ENCODE measurements around the gene LPCAT1.

DNA sequence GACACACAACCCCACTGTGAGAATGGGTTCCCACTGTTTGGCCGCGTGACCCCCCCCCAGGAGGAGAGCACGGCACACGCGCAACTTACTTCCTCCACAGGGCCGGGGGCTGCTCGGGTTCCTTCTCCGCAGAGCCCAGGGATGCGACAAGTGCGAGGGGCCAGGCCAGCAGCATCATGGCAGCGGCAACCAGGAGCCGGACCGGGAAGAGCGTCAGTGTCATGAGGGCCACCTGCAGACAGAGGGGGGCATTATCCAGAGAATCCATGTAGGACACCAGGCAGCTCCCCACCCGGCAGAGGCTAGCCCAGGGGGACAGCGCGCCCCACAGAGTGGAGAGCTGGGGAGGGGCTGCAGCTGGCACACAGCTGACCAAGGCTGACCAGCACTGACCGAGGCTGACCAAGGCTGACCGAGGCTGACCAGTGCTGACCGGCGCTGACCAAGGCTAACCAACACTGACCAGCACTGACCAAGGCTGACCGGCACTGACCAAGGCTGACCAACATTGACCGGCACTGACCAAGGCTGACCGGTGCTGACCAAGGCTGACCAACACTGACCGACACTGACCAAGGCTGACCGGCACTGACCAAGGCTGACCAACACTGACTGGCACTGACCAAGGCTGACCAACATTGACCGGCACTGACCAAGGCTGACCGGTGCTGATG is 22.3 kb downstream of the LPCAT1 start:
- TF ChIP-seq, protein P1, sequence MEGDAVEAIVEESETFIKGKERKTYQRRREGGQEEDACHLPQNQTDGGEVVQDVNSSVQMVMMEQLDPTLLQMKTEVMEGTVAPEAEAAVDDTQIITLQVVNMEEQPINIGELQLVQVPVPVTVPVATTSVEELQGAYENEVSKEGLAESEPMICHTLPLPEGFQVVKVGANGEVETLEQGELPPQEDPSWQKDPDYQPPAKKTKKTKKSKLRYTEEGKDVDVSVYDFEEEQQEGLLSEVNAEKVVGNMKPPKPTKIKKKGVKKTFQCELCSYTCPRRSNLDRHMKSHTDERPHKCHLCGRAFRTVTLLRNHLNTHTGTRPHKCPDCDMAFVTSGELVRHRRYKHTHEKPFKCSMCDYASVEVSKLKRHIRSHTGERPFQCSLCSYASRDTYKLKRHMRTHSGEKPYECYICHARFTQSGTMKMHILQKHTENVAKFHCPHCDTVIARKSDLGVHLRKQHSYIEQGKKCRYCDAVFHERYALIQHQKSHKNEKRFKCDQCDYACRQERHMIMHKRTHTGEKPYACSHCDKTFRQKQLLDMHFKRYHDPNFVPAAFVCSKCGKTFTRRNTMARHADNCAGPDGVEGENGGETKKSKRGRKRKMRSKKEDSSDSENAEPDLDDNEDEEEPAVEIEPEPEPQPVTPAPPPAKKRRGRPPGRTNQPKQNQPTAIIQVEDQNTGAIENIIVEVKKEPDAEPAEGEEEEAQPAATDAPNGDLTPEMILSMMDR (IDR thresholded peaks at IDR 0.05) = no peak
- TF ChIP-seq POLR2A (IDR thresholded peaks at IDR 0.05) = no peak

All from Peyer's patch (tissue), 4 donors.